T47D (cell line): ENCODE measurements around the gene FAM184B.
"Not testable (repeated sequence)": the region's sequence is repeated elsewhere in the genome, so short reads cannot be mapped to it uniquely, and the experiment has no call there.

ENCODE experiments used
- DNase-seq, 2 experiments: peaks; one replicate each; pipeline versions ENCODE4 v3.0.0 to v3.0.0-alpha.2; 2011 to 2012; ENCODE audit warnings: low read depth in 1 of 2, low spot score in 1 of 2
- JUND ChIP-seq: IDR thresholded peaks from 2 replicates; pipeline ENCODE4 v1.6.1; 2012; ENCODE audit warnings: low read depth
- in situ Hi-C: cut with HindIII; loops from 2 replicates; pipeline ENCODE4 v1.10.0; 2016; ENCODE audit warnings: low sequenced_read_pairs, low pct_unique_long_range_greater_than_20kb

The FAM184B gene

GRCh38 chr4:17723648-17724047 is 57.8 kb downstream of the FAM184B start:
- no peak for TF ChIP-seq JUND
- no peak for DNase-seq
- in situ Hi-C loops = no loop called here

GRCh38 chr4:17722356-17722700 is 59.1 kb downstream of the FAM184B start:
- no peak for TF ChIP-seq JUND
- in situ Hi-C loops = no loop called here
- DNase-seq = no peak

- TF ChIP-seq JUND = no peak
- no peak for DNase-seq
- in situ Hi-C loops = no loop called here
Measured at GRCh38 chr4:17721496-17722355, 59.7 kb downstream of the FAM184B start.

- in situ Hi-C loops = no loop called here
Measured at GRCh38 chr4:17719106-17719505, 62.3 kb downstream of the FAM184B start.

GRCh38 chr4:17718471-17718870 is 63.0 kb downstream of the FAM184B start:
- TF ChIP-seq JUND = no peak
- in situ Hi-C loops = no loop called here
- peak in 1 of 2 experiments; percentile 56 for DNase-seq

More at GRCh38 chr4:17719106-17719505, 62.3 kb downstream of the FAM184B start:
- no peak for DNase-seq
- TF ChIP-seq JUND = no peak

- in situ Hi-C loops = no loop called here
- TF ChIP-seq JUND = no peak
- no peak for DNase-seq
Measured at GRCh38 chr4:17717301-17717700, 64.1 kb downstream of the FAM184B start.

- DNase-seq = no peak
- TF ChIP-seq JUND = no peak
- in situ Hi-C loops = no loop called here
Measured at GRCh38 chr4:17715511-17715910, 65.9 kb downstream of the FAM184B start.

GRCh38 chr4:17713779-17714178 is 67.6 kb downstream of the FAM184B start:
- no peak for DNase-seq
- no peak for TF ChIP-seq JUND
- in situ Hi-C loops = no loop called here

- in situ Hi-C loops = no loop called here
- DNase-seq = no peak
- TF ChIP-seq JUND = no peak
Measured at GRCh38 chr4:17712166-17712565, 69.3 kb downstream of the FAM184B start.

- DNase-seq, in situ Hi-C loops: not testable (repeated sequence)
Measured at GRCh38 chr4:17711206-17711605, 70.2 kb downstream of the FAM184B start.

- in situ Hi-C loops = no loop called here
- no peak for DNase-seq
- TF ChIP-seq JUND = no peak
Measured at GRCh38 chr4:17709763-17710068, 71.7 kb downstream of the FAM184B start.

GRCh38 chr4:17708992-17709762 is 72.2 kb downstream of the FAM184B start:
- no peak for DNase-seq
- in situ Hi-C loops = no loop called here
- no peak for TF ChIP-seq JUND

GRCh38 chr4:17707671-17708070 is 73.8 kb downstream of the FAM184B start:
- peak; percentile 28 to 75 for DNase-seq
- in situ Hi-C loops = no loop called here
- no peak for TF ChIP-seq JUND
